Measurements from ENCODE around the gene PTPRE. TPM values are rescaled to one million over a fixed set of nuclear protein-coding genes. Genes with fewer than 3 reads are reported as not detected.

PTPRE gene
- total and polyA plus RNA-seq, 2 of the 4 experiments (the other 2 are of a cell fraction) = 0.34 to 0.54 TPM

- POLR2A ChIA-PET (ENCODE audit: unreplicated experiment) = no interaction called here
- no peak overlapping the region for H4K5ac ChIP-seq (ENCODE audit: low read depth, low read length)
- no peak overlapping the region for H3K23ac ChIP-seq (ENCODE audit: low read depth, low read length)
- DNase-seq (no peak), ATAC-seq (ENCODE audit: low read depth) (no peak)
- no peak overlapping the region for H2AK9ac ChIP-seq (replicated peaks; ENCODE audit: low read depth, low read length, poor library complexity)
- H3K4me1 ChIP-seq (ENCODE audit: control insufficient read depth, insufficient read depth, low read length) = peaks cover 6% of the 10 kb centered on the region
- no peak overlapping the region for H2BK5ac ChIP-seq (ENCODE audit: low read depth, low read length, poor library complexity, severe bottlenecking)
- no peak overlapping the region for H3K27ac ChIP-seq (ENCODE audit: insufficient read depth, low read length)
- peak overlapping the region; percentile 37 for H2AFZ ChIP-seq (replicated peaks; ENCODE audit: low read length, poor library complexity)
- H3K9ac ChIP-seq (ENCODE audit: low read depth, low read length) = no peak overlapping the region
- no peaks in the 10 kb centered on the region for H3K9me1 ChIP-seq (ENCODE audit: insufficient read depth, low read length)
- H3K14ac ChIP-seq (replicated peaks; ENCODE audit: low read depth, low read length) = no peak overlapping the region
- no peak overlapping the region for H2BK15ac ChIP-seq (ENCODE audit: low read depth, low read length)
- TF ChIP-seq BHLHE40 (IDR thresholded peaks at IDR 0.05; ENCODE audit: low read depth, low read length) (no peak), MAFK (IDR thresholded peaks at IDR 0.05; ENCODE audit: low read depth, low read length) (no peak), MXI1 (IDR thresholded peaks at IDR 0.05; ENCODE audit: borderline replicate concordance, low read depth, low read length) (no peak), RFX5 (IDR thresholded peaks at IDR 0.05; ENCODE audit: low read depth, low read length) (no peak), MAZ (IDR thresholded peaks at IDR 0.05; ENCODE audit: borderline replicate concordance, low read depth, low read length) (no peak), RCOR1 (IDR thresholded peaks at IDR 0.05; ENCODE audit: insufficient replicate concordance, low read length) (no peak), POLR2A (IDR thresholded peaks at IDR 0.05; ENCODE audit: low read depth, low read length) (no peak), NFE2L2 (IDR thresholded peaks at IDR 0.05; ENCODE audit: low read depth, low read length) (no peak), RAD21 (IDR thresholded peaks at IDR 0.05; ENCODE audit: low read length) (no peak), SMC3 (IDR thresholded peaks at IDR 0.05; ENCODE audit: low read depth, low read length) (no peak)
- no peaks in the 10 kb centered on the region; the same call in 1 of the 2 replicates for H3K27me3 ChIP-seq (ENCODE audit: control insufficient read depth, insufficient read depth, low read length)
- H3K79me1 ChIP-seq (ENCODE audit: low read depth in 1 of 2, low read length in 2 of 2) = no peaks in the 10 kb centered on the region
- 74% methylated on average over 6 of the region's 19 CpGs; no CpG with 5 or more reads in 1 of the 2 experiments for WGBS, 2 experiments (ENCODE audit: extremely low coverage in 2 of 2, insufficient read length in 1 of 2)
- no peak overlapping the region for H4K8ac ChIP-seq (ENCODE audit: low read depth in 2 of 2, low read length in 2 of 2)
- H3K9me3 ChIP-seq (ENCODE audit: control insufficient read depth, insufficient read depth, low read length) = no peaks in the 10 kb centered on the region
- H3K56ac ChIP-seq (ENCODE audit: extremely low read depth, insufficient read depth, low read length) = no peak overlapping the region
- no peak overlapping the region for H2AK5ac ChIP-seq (ENCODE audit: low read depth, low read length)
- no peaks in the 10 kb centered on the region for H3K36me3 ChIP-seq (ENCODE audit: control insufficient read depth, insufficient read depth, low read length)
- H3K18ac ChIP-seq (ENCODE audit: low read depth, low read length) = no peak overlapping the region
- H3K4me3 ChIP-seq (ENCODE audit: insufficient read depth, low read depth, low read length) = no peak overlapping the region
- intact Hi-C loops (cut with micrococcal nuclease) = loop anchor here (1.0 to 2.0 kb wide), 3 partner anchors 33 to 161 kb away; partner anchors contain the start of gene PTPRE
- no peak overlapping the region for H3K4ac ChIP-seq (ENCODE audit: low read depth, low read length)
- no peaks in the 10 kb centered on the region for H4K20me1 ChIP-seq (ENCODE audit: insufficient read depth, low read length)
- no peak overlapping the region for H2BK20ac ChIP-seq (ENCODE audit: low read depth, low read length)
- no peak overlapping the region for H2BK120ac ChIP-seq (ENCODE audit: low read depth, low read length)
- no TSS peak for BruUV-seq (replicated peaks)
- H3K4me2 ChIP-seq (ENCODE audit: low read depth, low read length) = no peak overlapping the region
- CTCF ChIA-PET = interaction anchor here (0.6 to 1.6 kb wide), 11 partner anchors 10 to 1245 kb away, joined by 3 to 17 read pairs (median 4); no protein-coding TSS in a partner anchor
- in situ Hi-C loops (cut with MboI; ENCODE audit: low sequenced_read_pairs) = no loop called here
- dilution Hi-C loops (cut with HindIII; ENCODE audit: low sequenced_read_pairs, unreplicated experiment) = no loop called here
- no peak overlapping the region for H4K91ac ChIP-seq (ENCODE audit: insufficient read depth, low read depth, low read length)
Observed at GRCh38 chr10:128068398-128069285, 161.7 kb downstream of the PTPRE start.
